HG03520 (cell line): ENCODE data around the gene TBX5.
"Not testable (repeated sequence)": the region's sequence is repeated elsewhere in the genome, so short reads cannot be mapped to it uniquely, and the experiment has no call there.

Experiments used
- ATAC-seq: cut with Tn5 transposase; IDR thresholded peaks from one replicate; pipeline ENCODE4 v1.9.1; 2021; ENCODE audit warnings: mild to moderate bottlenecking, moderate library complexity; ENCODE audit not compliant: unreplicated experiment

Gene TBX5

DNA sequence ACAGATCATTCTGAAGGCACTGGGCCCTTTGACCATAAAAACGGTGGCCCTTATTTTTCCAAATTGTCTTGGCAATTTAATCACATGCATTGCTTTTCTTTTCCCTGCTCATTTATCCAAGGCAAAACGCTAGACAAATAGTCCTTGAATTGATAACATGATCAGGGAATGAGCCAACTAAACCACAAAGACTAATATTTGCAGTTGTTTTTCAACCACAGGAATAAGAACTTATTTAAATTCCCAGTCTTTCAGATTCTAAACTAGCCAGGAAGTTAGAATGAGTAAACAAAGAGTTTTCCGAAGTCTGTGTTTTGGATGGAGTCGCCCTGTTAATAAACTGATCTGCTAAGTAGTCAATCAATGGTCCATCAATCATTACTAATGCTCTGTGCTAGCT lies 14.9 kb downstream of the TBX5 start:
- ATAC-seq: no peak

DNA sequence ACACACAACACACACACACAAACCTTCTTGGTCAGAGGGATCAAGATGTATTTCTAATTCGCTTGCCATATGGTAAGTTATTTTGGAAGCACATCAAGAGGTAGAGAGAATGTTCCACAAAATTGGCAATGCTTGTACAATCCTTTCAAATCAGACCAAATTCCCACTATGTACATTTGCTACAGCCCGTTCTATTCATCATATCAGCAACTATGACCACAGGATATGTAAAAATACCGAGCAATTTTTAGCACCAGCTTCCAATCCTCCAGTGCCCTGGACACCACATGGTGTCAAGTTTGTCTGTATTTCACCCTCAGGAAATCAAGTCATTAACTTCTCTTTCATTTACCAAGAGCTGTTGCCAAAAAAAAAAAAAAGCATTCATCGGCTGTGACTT lies 21.2 kb downstream of the TBX5 start:
- ATAC-seq: no peak

DNA sequence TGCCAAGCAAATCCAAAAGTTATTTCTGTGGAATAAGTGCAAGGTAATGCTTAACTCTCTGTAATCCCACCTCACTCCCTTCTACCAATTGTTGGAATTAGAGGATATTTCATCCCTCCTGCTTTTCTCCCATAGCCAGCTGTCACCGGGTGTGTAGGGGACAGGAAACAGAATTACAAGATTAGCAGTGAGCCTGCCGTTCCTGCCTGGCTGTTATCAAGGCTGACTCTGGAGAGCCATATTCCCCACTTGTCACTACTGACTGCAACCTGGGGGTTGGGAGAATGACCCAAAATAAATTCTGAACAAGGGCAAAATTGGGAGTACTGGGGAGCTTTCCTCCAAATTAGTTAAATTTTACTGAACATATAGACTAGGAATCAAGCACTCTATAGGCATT lies 24.8 kb downstream of the TBX5 start:
- no peak for ATAC-seq

GRCh38 chr12:114371733-114372132 lies 34.2 kb downstream of the TBX5 start:
- no peak for ATAC-seq

DNA sequence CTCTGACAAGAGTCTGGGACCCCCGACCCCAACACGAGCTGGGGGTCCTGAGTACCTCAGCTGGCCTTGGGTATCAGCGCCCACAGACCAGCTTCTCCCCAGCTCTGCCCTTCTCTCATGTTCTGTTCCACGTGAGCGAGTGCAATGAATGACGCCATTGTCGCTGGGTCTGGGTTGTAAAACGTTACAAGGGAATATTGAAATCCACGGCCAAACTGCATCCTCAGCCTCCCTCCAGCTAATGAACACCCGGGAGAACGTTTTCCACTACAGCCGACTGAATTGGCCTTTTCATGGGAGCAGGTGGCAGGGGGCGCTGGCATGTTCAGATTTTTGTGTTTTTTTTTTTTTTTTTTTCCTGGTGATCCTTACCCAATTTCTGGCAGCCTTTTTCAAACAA lies 34.7 kb downstream of the TBX5 start:
- ATAC-seq: no peak

GRCh38 chr12:114368685-114369452 lies 37.1 kb downstream of the TBX5 start:
- no peak for ATAC-seq

DNA sequence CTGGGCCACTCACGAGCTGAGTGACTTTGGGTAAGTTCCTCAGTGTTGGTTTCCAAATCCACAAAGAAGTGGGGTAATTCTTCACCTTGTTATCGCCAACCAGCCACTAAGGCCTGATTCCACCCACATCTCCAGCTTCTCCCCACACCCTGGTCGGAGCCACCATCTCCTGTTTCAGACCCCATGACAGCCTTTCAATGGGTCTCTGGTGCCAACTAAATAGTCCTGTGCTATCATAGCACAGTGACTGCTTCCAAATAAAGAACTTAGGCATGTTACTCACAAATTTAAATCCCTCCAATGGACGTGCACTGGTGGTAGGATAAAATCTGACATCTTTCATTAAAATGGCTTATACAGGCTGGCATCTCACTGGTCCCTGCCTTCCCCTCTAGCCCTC lies 44.0 kb downstream of the TBX5 start:
- ATAC-seq: no peak

DNA sequence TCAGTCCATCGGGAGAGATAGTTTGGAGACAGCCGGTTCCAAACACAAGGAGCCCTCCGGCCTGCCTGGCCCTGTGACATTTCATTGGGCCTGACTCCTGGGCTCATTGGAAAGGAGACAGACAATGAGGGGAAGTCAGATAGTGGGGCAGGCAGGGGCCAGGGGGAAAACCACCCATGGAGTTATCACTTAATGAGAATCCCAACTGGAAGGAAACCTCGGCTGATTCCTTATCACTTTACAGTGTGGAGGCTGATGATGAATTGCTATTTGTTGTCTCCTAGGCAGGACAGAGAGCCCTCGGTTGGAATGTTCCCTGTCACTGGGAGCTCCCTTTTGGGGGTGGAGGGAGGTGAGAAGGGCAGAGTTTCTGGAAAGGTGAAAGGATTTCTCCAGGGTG lies 44.4 kb downstream of the TBX5 start:
- ATAC-seq: no peak

DNA sequence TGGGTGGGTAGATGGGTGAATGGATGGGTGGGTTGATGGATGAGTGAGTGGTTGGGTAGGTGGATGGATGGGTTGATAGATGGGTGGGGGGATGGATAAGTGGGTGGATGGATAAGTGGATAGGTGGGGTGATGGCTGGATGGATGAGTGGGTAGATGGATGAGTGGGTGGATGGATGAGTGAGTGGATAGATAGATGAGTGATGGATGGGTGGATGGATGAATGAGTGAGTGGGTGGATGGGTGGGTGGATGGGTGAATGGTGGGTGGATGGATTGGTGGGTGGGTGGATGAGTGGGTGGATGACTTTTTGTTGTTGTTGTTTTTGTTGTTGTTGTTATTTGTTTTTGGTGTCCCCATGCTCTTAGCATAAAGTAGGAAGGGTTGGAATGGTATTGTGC lies 45.5 kb downstream of the TBX5 start:
- ATAC-seq: no peak

DNA sequence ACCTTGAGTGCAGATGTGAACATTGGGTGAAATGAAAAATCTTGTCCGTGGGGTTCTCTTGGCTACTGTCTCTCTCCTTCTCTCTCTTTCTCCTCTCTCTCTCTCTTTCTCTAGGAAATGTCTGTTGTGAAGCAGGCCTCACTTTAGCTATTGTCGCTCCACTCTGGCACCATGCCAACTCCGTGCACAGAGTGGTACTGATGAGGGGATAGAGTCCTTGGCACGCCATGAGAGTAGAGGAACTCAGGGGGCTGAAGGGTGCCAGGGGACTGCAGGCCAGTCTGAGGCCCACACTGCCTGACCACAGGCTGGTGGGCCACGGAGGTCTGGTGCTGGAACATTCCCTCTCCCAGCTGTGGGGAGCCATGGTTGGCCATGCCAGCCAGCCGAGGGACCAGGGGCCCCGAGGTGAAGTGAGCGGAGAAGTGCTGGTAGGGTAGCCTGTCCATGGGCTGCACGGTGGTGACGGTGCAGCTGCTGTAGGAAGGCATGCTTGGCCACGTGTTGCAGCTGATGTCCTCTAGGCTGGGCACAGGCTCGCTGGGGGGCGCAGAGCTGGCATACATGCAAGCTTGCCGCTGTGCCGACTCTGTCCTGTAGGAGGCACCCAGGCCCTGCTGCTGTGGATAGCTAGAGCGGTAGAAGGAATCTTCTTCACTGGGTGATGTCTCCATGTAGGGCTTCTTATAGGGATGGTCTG lies 50.4 kb downstream of the TBX5 start:
- ATAC-seq: no peak

DNA sequence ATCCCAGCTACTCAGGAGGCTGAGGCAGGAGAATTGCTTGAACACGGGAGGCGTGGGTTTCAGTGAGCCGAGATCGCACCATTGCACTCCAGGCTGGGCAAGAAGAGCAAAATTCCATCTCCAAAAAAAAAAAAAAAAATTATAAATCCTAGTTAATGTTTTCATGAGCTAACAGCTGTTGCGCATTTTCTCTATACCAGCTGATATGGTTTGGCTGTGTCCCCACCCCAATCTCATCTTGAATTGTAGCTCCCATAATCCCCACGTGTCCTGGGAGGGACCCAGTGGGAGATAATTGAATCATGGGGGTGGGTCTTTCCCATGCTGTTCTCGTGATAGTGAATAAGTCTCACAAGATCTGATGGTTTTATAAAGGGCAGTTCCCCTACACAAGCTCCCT lies 56.7 kb downstream of the TBX5 start:
- ATAC-seq: not testable (repeated sequence)

DNA sequence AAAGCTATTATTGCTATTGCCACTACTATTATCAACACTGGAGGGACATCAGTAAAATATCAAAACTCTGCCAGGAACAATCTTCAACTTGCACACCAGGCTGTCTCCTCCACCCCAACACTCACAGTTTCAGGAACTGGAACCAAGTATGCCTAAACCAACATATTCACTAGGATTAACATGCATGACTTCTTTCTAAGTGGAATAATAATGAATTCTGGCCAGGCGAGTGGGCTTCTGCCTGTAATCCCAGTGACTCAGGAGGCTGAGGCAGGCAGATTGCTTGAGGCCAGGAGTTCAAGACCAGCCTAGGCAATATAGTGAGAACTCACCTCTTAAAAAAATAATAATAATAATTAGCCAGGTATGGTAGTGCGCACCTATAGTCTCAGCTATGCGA lies 58.1 kb downstream of the TBX5 start:
- ATAC-seq: no peak

DNA sequence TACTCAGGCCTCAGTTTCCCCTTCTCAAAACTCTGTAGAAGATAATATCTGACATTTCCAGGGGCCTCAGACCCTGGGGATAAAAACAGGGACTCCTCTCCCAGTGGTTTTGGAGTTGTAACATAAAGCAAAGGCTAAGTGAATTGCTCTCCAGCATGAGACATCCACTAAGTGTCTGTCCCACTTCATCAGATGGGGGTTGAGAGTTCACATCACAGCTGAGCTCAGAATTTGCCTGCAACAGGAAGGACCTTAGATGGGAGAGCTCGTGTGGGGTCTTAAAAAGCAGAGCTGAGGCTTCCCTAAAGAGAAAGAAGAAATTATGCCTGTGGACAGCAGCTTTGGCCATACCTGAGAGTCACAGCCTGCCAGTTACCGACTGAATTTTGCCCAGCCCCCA lies 61.1 kb downstream of the TBX5 start:
- ATAC-seq: no peak

- no peak for ATAC-seq
Measured at GRCh38 chr12:114344303-114344663, 61.7 kb downstream of the TBX5 start.

DNA sequence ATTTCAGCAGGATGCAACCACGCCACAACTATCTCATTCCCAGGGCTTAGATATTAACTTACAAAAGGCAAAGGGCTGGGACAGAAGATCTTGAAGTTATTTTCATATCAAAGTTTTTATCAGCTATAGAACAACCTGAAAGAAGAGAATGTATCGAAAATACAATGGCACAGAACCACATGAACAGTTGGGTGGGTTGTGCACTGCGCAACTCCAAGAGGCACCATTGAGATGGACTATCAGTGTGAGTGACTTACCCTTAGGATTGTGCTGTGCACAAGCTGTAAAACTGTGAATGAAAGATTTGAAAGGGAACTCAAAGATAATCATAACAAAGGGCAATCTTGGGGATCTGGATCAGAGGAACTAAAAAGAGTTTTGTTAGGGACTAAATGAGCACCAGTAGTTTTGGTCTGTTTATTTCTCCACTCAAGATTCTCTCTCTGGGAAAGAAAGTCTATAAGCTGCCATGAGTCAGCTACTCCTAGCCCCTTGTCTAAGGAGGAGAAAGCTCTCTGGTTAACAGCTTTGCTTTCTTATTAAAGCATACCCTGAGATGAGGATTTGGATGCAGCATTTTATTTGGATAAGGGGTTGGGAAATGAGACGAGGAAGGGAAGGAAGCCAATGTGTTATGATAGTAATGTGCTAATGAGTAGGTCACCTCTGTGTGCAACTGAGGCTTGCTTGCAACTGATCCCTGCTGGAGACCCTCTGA lies 62.2 kb downstream of the TBX5 start:
- no peak for ATAC-seq

DNA sequence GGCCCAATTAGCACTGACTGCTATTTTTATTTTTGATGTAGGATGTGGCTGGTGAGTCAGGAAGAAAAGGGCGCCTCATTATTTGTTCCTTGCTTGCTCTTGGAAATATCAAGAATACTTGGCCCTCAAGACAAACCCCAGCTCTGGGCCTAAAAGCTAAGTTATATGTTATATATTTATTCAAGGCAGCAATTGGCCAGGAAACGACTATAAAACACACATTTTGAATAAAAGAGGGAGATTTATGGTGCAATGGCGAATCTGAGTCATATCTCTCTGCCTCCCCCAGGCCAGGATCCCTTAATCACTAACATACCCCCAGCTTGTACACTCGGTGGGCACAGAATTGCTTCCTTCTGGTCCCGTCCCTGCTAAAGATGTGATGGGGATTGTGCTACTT lies 63.3 kb downstream of the TBX5 start:
- no peak for ATAC-seq

DNA sequence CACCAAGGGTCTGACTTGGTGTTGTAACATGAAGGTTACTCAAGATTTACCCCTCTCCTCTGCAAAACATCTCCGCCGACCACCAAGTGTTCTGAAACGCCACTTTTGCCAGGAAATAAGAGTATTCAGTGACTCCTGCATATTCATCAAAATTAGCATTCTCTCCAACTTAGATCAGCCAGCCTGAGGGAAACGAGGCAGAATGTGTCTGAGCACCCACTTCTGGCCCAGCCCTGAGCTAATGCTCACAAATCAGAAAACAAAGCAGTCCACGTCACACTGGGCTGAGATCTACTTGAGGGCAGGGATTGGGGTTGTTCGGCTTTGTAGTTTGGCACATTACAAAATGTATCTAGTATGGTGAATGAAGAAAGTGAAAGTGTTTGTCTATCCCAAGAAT lies 64.3 kb downstream of the TBX5 start:
- ATAC-seq: no peak

- ATAC-seq: no peak
Measured at GRCh38 chr12:114340231-114340630, 65.7 kb downstream of the TBX5 start.

GRCh38 chr12:114339626-114340025 lies 66.3 kb downstream of the TBX5 start:
- ATAC-seq: no peak

DNA sequence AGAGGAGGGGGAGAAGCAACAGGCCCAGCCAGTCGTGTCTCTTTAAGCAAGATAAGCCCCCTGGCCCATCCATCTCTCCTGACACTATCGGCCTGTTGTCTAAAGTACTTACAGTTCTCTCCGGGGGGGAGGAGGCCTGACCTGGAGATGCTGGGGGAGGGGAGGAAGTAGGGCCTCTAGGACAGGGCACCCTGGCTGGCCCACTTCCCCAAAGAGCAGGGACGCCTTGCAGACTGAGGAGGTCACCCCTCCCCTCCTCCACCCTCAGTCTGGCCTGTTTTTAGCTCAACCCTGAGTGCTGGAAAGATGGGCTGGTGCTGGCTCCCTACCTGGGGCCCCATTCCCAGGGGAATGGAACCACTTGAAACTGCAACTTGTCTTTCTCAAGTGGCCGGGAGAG lies 70.3 kb downstream of the TBX5 start:
- no peak for ATAC-seq

DNA sequence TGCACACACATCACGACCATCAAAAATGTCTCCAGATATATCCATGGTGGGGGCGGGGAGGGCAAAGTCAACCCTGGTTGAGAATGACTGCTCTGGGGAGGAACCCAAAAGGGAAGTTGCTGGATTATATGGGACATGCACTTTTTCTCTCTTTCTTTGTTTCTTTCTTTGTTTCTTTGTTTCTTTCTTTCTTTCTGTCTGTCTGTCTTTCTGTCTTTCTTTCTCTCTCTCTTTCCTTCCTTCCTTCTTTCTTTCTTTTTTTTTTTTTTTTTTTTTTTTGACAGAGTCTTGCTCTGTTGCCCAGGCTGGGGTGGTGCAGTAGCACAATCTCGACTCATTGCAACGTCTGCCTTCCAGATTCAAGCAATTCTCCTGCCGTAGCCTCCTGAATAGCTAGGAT lies 71.5 kb downstream of the TBX5 start:
- no peak for ATAC-seq

DNA sequence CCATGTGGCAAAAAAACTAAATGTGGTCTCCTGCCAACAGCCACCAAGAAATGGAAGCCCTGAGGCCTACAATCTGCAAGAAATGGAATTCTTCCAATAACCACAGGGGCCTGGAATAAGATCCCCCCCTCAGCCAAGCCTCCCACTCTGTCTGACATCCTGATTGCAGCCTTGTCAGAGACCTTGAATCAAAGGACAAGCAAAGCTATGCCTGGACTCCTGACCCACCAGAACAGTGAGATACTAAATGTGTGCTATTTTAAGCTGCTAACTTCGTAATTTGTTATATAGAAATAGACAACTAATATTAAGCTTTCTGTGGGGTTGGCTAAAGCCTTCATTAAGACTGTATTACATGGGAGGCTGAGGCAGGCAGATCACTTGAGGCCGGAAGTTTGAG lies 77.7 kb downstream of the TBX5 start:
- ATAC-seq: no peak
